PC-9 (cell line): Measurements from ENCODE around the gene KLHL18. TPM values are rescaled to one million over a fixed set of nuclear protein-coding genes. Genes with fewer than 3 reads are reported as not detected.

Experiments
- BruUV-seq: library from RNA; stranded (reverse); fragments of 400-500 nt; replicated peaks from 2 replicates; lab custom pipeline; 2021; lab: Mats Ljungman, UMichigan
- CTCF ChIA-PET: fragments of 300-600 bp; sonication (Branson Sonifier 250); formaldehyde crosslinking; loops from one replicate; lab custom pipeline; 2022; ENCODE audit warnings: antibody characterized with exemption; lab: Charles Lee
- POLR2A ChIA-PET: fragments of 300-600 bp; sonication (Branson Sonifier 250); formaldehyde crosslinking; loops from one replicate; lab custom pipeline; 2022; ENCODE audit warnings: antibody characterized with exemption; ENCODE audit not compliant: unreplicated experiment; lab: Charles Lee
- DNase-seq, 2 experiments: peaks; one replicate each; pipeline versions ENCODE4 v3.0.0 to v3.0.0-alpha.2; 2015 to 2022; ENCODE audit warnings: mixed read lengths in 1 of 2
- H2AFZ ChIP-seq: fragments of 200-600 bp; sonication (generic); 2 replicates; pipeline ENCODE4 v1.8.1; 2017; ENCODE audit warnings: antibody characterized with exemption
- H3F3A ChIP-seq: fragments of 200-600 bp; sonication (generic); 2 replicates; pipeline ENCODE4 v1.8.1; 2017; ENCODE audit warnings: antibody characterized with exemption, mild to moderate bottlenecking, low read depth; ENCODE audit not compliant: insufficient read depth
- H3K27ac ChIP-seq: fragments of 200-600 bp; sonication (generic); 2 replicates; pipeline ENCODE4 v1.6.1; 2016; ENCODE audit warnings: mixed run types
- H3K27me3 ChIP-seq: fragments of 200-600 bp; sonication (generic); 2 replicates; pipeline ENCODE4 v1.6.1; 2016; ENCODE audit warnings: low read depth, mixed run types; ENCODE audit not compliant: insufficient read depth
- H3K36me3 ChIP-seq: fragments of 200-600 bp; sonication (generic); 2 replicates; pipeline ENCODE4 v1.6.1; 2016; ENCODE audit warnings: low read depth, mixed run types
- H3K4me1 ChIP-seq: fragments of 200-600 bp; sonication (generic); replicated peaks from 2 replicates; pipeline ENCODE4 v1.6.1; 2016; ENCODE audit warnings: mixed run types; ENCODE audit not compliant: insufficient read depth
- H3K4me2 ChIP-seq: fragments of 200-600 bp; sonication (generic); 2 replicates; pipeline ENCODE4 v1.6.1; 2017; ENCODE audit warnings: mixed run types
- H3K4me3 ChIP-seq: fragments of 200-600 bp; sonication (generic); 2 replicates; pipeline ENCODE4 v1.6.1; 2016; ENCODE audit warnings: mixed run types
- H3K79me2 ChIP-seq: fragments of 200-600 bp; sonication (generic); 2 replicates; pipeline ENCODE4 v1.6.1; 2017; ENCODE audit warnings: low read depth, mixed run types
- H3K9me2 ChIP-seq: fragments of 200-600 bp; sonication (generic); 2 replicates; pipeline ENCODE4 v1.8.1; 2017; ENCODE audit warnings: mild to moderate bottlenecking; ENCODE audit not compliant: insufficient read depth
- H3K9me3 ChIP-seq: fragments of 200-600 bp; sonication (generic); 2 replicates; pipeline ENCODE4 v1.8.1; 2016; ENCODE audit warnings: low read depth; ENCODE audit not compliant: insufficient read depth
- H4K20me1 ChIP-seq: fragments of 200-600 bp; sonication (generic); 2 replicates; pipeline ENCODE4 v1.8.1; 2017; ENCODE audit not compliant: insufficient read depth
- CTCF ChIP-seq: fragments of 200-600 bp; sonication (generic); conservative IDR thresholded peaks from 2 replicates; pipeline ENCODE4 v1.6.1; 2017; ENCODE audit warnings: mixed run types, antibody characterized with exemption, mild to moderate bottlenecking, moderate library complexity
- EZH2 ChIP-seq: fragments of 200-600 bp; sonication (generic); IDR thresholded peaks from 2 replicates; pipeline ENCODE4 v1.8.0; 2017; ENCODE audit warnings: antibody characterized with exemption, low read depth
- intact Hi-C: fragments of 100-400 bp; cut with micrococcal nuclease; formaldehyde crosslinking; loops from one replicate; pipeline ENCODE4 v1.10.0; 2022; ENCODE audit not compliant: unreplicated experiment
- total RNA-seq: library from RNA; stranded (reverse); gene quantifications from 2 replicates; pipeline ENCODE4 v1.2.3, GENCODE V29; 2021

KLHL18 gene
- total RNA-seq, 1 experiment from 2014 or later = 16.0 TPM

DNA sequence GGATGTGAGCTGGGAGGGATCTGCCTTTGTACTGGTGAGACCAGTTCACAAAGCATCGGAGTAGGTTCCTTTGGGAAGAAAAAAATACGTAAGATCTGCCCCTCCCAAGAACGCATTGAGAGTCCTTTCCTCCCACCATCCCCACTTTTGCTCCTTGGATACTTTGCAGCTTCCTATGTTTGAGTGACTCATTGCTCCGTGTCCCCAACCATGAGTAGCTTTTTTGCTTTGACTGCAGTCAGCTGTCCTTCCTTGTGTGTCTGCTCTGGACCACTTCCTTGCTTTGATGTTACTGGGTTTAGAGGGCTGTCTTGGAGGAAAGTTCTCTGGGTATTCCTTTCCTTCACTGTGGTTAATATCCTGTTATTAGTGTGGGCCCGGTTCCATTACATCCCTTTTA lies 54.9 kb downstream of the KLHL18 start:
- Histone ChIP-seq H2AFZ (no peak overlapping the region), H3K36me3 (no peaks in the 10 kb centered on the region), H3K4me2 (no peak overlapping the region), H3K9me3 (no peaks in the 10 kb centered on the region), H4K20me1 (no peaks in the 10 kb centered on the region), H3K79me2 (no peaks in the 10 kb centered on the region), H3F3A (no peaks in the 10 kb centered on the region), H3K27me3 (no peaks in the 10 kb centered on the region), H3K9me2 (no peaks in the 10 kb centered on the region), H3K4me3 (no peak overlapping the region), H3K4me1 (no peaks in the 10 kb centered on the region), H3K27ac (no peak overlapping the region)
- no peak for DNase-seq
- ChIA-PET CTCF (no interaction called here), POLR2A (no interaction called here)
- TF ChIP-seq CTCF (no peak), EZH2 (no peak)
- intact Hi-C loops = no loop called here
- no TSS peak for BruUV-seq

- H3K9me3 ChIP-seq = no peaks in the 10 kb centered on the region
- H3K9me2 ChIP-seq = no peaks in the 10 kb centered on the region
- no peak overlapping the region for H2AFZ ChIP-seq
- H3K4me3 ChIP-seq = no peak overlapping the region
- ChIA-PET CTCF (interaction anchor here (0.6 kb wide), 1 partner anchor 1016 kb away, joined by 3 read pairs; no protein-coding TSS in a partner anchor), POLR2A (no interaction called here)
- no TSS peak for BruUV-seq
- no peak overlapping the region for H3K27ac ChIP-seq
- H3K4me1 ChIP-seq = no peaks in the 10 kb centered on the region
- no peak overlapping the region for H3K4me2 ChIP-seq
- no peaks in the 10 kb centered on the region for H3K79me2 ChIP-seq
- intact Hi-C loops = no loop called here
- TF ChIP-seq EZH2 (no peak), CTCF (no peak)
- DNase-seq = no peak
- no peaks in the 10 kb centered on the region for H4K20me1 ChIP-seq
- no peaks in the 10 kb centered on the region for H3F3A ChIP-seq
- no peaks in the 10 kb centered on the region for H3K27me3 ChIP-seq
- no peaks in the 10 kb centered on the region for H3K36me3 ChIP-seq
Observed at GRCh38 chr3:47339951-47340350, 57.2 kb downstream of the KLHL18 start.

- no TSS peak for BruUV-seq
- intact Hi-C loops = no loop called here
- CTCF ChIA-PET = no interaction called here
Observed at GRCh38 chr3:47340866-47341265, 58.1 kb downstream of the KLHL18 start.

More at GRCh38 chr3:47340866-47341265, 58.1 kb downstream of the KLHL18 start:
- POLR2A ChIA-PET = no interaction called here
- Histone ChIP-seq H3K27me3 (no peaks in the 10 kb centered on the region), H3K4me3 (no peak overlapping the region), H4K20me1 (no peaks in the 10 kb centered on the region), H3K36me3 (no peaks in the 10 kb centered on the region), H3K9me2 (no peaks in the 10 kb centered on the region), H3K4me2 (no peak overlapping the region), H3K79me2 (no peaks in the 10 kb centered on the region), H3K9me3 (no peaks in the 10 kb centered on the region), H3K4me1 (no peaks in the 10 kb centered on the region), H3K27ac (no peak overlapping the region), H2AFZ (no peak overlapping the region), H3F3A (no peaks in the 10 kb centered on the region)
- TF ChIP-seq EZH2 (no peak), CTCF (no peak)
- no peak for DNase-seq
